ENCODE measurements around the gene ARMC9. TPM values are rescaled to one million over a fixed set of nuclear protein-coding genes. Genes with fewer than 3 reads are reported as not detected.

Gene ARMC9
- total and polyA plus RNA-seq, 2 of the 13 experiments (the other 11 are each of a cell fraction or from before 2014, with no cell fraction given): 9.1 to 12.8 TPM

DNA sequence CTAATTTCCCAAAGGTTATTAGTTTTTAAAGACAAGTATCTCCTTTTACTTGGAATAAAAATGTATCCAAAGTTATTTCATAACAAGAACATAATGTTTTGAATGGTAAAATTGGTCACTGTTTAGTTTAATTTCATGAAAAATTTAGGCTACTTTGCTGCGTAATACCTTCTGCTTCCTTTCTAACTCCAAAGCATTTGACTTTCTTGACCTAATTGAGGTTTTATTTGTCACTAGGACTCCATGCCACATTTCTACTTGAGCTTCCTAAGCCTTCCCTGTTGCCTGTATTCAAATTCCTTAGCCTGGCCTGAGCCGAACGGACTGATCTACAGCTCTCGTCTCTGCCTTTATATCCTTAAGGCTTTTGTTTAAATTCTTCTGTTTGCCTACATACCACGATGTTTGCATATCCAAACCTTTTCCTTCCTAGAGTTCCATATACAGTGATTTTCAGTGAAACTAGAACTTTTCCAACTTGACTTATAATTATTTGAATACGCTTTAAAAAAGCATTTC, 25.1 kb downstream of the ARMC9 start:
- DNase-seq (ENCODE audit: low spot score): no peak
- ChIA-PET POLR2A (interaction anchor here (1.8 kb wide), 1 partner anchor 228 kb away, joined by 4 read pairs; no protein-coding TSS in a partner anchor), CTCF (ENCODE audit: low intra/inter-chr PET ratio, low total read pairs) (no interaction called here)
- Histone ChIP-seq H2AFZ (ENCODE audit: low read length) (no peak overlapping the region), H3K4me2 (ENCODE audit: low read depth, low read length) (no peak overlapping the region), H4K20me1 (ENCODE audit: insufficient read depth, low read length) (no peaks in the 10 kb centered on the region), H3K9ac (ENCODE audit: insufficient read depth, low read depth, low read length) (no peak overlapping the region), H3K4me3 (replicated peaks in 1 of 3; ENCODE audit: insufficient read depth in 1 of 3, low read depth in 2 of 3, low read length in 3 of 3) (no peak overlapping the region), H3K27me3 (ENCODE audit: control insufficient read depth in 1 of 2, insufficient read depth in 2 of 2, low read length in 2 of 2) (no peaks in the 10 kb centered on the region), H3K36me3 (replicated peaks in 1 of 2; ENCODE audit: control insufficient read depth in 1 of 2, insufficient read depth in 2 of 2, low read length in 2 of 2) (no peaks in the 10 kb centered on the region; a peak in 2 of 5 replicates), H3K9me3 (ENCODE audit: low read length) (no peaks in the 10 kb centered on the region), H3K27ac (ENCODE audit: extremely low read length, insufficient read depth, low read length) (no peak overlapping the region), H3K79me2 (ENCODE audit: insufficient read depth, low read length) (no peaks in the 10 kb centered on the region), H3K4me1 (ENCODE audit: insufficient read depth, low read length) (peaks cover 6% of the 10 kb centered on the region)
- TF ChIP-seq ZNF143 (CRISPR knock-in tag; IDR thresholded peaks at IDR 0.05) (no peak), IRF2 (CRISPR knock-in tag; IDR thresholded peaks at IDR 0.05) (no peak), NFKB2 (CRISPR knock-in tag; IDR thresholded peaks at IDR 0.05; ENCODE audit: borderline replicate concordance) (no peak), KLF15 (CRISPR knock-in tag; IDR thresholded peaks at IDR 0.05; ENCODE audit: borderline replicate concordance) (no peak), ZNF614 (CRISPR knock-in tag; IDR thresholded peaks at IDR 0.05; ENCODE audit: borderline replicate concordance) (no peak), KDM1A (CRISPR knock-in tag; IDR thresholded peaks at IDR 0.05) (no peak), POGZ (CRISPR knock-in tag; IDR thresholded peaks at IDR 0.05) (no peak), MXD4 (CRISPR knock-in tag; IDR thresholded peaks at IDR 0.05) (no peak), TEAD3 (CRISPR knock-in tag; optimal IDR thresholded peaks at IDR 0.05; ENCODE audit: borderline replicate concordance) (no peak), MTF2 (CRISPR knock-in tag; IDR thresholded peaks at IDR 0.05; ENCODE audit: borderline replicate concordance) (no peak)
- TF ChIP-seq, protein P1, sequence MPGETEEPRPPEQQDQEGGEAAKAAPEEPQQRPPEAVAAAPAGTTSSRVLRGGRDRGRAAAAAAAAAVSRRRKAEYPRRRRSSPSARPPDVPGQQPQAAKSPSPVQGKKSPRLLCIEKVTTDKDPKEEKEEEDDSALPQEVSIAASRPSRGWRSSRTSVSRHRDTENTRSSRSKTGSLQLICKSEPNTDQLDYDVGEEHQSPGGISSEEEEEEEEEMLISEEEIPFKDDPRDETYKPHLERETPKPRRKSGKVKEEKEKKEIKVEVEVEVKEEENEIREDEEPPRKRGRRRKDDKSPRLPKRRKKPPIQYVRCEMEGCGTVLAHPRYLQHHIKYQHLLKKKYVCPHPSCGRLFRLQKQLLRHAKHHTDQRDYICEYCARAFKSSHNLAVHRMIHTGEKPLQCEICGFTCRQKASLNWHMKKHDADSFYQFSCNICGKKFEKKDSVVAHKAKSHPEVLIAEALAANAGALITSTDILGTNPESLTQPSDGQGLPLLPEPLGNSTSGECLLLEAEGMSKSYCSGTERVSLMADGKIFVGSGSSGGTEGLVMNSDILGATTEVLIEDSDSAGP (CRISPR knock-in tag; IDR thresholded peaks at IDR 0.05; ENCODE audit: borderline replicate concordance): no peak
- TF ChIP-seq, protein P2, sequence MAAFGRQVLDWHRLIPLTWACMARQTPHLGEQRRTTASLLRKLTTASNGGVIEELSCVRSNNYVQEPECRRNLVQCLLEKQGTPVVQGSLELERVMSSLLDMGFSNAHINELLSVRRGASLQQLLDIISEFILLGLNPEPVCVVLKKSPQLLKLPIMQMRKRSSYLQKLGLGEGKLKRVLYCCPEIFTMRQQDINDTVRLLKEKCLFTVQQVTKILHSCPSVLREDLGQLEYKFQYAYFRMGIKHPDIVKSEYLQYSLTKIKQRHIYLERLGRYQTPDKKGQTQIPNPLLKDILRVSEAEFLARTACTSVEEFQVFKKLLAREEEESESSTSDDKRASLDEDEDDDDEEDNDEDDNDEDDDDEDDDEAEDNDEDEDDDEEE (CRISPR knock-in tag; IDR thresholded peaks at IDR 0.05): no peak
- TF ChIP-seq, protein P3, sequence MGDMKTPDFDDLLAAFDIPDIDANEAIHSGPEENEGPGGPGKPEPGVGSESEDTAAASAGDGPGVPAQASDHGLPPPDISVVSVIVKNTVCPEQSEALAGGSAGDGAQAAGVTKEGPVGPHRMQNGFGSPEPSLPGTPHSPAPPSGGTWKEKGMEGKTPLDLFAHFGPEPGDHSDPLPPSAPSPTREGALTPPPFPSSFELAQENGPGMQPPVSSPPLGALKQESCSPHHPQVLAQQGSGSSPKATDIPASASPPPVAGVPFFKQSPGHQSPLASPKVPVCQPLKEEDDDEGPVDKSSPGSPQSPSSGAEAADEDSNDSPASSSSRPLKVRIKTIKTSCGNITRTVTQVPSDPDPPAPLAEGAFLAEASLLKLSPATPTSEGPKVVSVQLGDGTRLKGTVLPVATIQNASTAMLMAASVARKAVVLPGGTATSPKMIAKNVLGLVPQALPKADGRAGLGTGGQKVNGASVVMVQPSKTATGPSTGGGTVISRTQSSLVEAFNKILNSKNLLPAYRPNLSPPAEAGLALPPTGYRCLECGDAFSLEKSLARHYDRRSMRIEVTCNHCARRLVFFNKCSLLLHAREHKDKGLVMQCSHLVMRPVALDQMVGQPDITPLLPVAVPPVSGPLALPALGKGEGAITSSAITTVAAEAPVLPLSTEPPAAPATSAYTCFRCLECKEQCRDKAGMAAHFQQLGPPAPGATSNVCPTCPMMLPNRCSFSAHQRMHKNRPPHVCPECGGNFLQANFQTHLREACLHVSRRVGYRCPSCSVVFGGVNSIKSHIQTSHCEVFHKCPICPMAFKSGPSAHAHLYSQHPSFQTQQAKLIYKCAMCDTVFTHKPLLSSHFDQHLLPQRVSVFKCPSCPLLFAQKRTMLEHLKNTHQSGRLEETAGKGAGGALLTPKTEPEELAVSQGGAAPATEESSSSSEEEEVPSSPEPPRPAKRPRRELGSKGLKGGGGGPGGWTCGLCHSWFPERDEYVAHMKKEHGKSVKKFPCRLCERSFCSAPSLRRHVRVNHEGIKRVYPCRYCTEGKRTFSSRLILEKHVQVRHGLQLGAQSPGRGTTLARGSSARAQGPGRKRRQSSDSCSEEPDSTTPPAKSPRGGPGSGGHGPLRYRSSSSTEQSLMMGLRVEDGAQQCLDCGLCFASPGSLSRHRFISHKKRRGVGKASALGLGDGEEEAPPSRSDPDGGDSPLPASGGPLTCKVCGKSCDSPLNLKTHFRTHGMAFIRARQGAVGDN (CRISPR knock-in tag; IDR thresholded peaks at IDR 0.05): no peak
- intact Hi-C loops (cut with micrococcal nuclease; ENCODE audit: unreplicated experiment) (no loop called here), in situ Hi-C loops (cut with HindIII; ENCODE audit: extremely low pct_ligation_motif_present, low pct_unique_long_range_greater_than_20kb) (no loop called here)
- no peak for FAIRE-seq
- ATAC-seq: no peak
- WGBS (ENCODE audit: low lambda C conversion rate): 67% methylated on average over 6 of the region's 6 CpGs
- no TSS peak for BruUV-seq (replicated peaks)

Measured in HepG2 (cell line).